SHP77 treated with DMSO at 0.1 percent for 48 hours (cell line): ENCODE measurements around the gene IL1R2.

ENCODE experiments used
- DNase-seq: peaks from one replicate; lab custom pipeline; 2025; lab: John Stamatoyannopoulos, UW

Gene IL1R2

GRCh38 chr2:101975171-101975870 is 16.4 kb upstream of the IL1R2 start:
- DNase-seq = no peak

- DNase-seq = no peak
Observed at GRCh38 chr2:101976891-101977290, 14.9 kb upstream of the IL1R2 start.

GRCh38 chr2:101980368-101980767 is 11.4 kb upstream of the IL1R2 start:
- no peak for DNase-seq

- no peak for DNase-seq
Observed at GRCh38 chr2:101981066-101981465, 10.7 kb upstream of the IL1R2 start.

DNA sequence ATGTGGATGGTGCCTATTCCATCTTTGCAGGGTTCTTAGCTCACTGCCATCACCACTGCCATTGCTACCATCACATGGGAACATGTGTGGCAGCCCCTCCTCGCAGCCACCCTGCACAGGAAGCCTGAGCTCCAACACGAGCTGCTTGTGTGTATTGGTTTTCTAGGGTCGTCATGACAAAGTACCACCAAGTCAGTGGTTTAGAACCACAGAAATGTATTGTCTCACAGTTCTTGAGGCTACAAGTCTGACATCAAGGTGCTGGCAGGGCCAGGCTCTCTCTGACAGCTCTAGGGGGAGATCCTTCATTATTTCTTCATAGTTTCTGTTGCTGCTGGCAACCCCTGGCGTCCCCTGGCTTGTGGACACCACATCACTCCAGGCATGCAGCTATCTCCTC is 10.3 kb upstream of the IL1R2 start:
- DNase-seq = no peak

DNA sequence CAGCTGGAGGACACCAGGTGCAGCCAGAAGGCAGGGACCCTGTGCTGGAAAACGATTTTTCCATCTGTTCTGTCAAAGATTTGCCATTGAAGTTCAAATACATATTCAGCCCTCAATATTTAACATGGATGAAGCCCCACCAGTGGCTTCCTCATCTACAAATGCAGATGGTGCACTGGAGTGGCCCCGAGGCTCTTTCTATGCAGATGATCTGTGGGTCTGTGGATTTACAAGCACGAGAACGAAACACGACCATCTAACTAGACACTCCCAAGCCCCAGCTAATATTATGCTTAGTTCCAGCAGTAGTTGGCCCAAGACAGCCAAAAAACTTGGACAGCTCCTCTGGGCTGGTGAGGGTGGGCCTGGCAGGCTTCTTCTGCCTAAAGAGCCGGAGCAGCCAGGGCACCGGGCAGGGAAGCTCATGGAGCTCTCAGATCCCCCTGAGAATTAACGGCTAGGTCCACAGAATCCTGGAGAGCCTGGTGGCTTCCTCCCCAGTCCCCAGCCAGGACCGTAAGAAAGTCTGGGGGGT is 9.2 kb upstream of the IL1R2 start:
- DNase-seq = no peak

DNA sequence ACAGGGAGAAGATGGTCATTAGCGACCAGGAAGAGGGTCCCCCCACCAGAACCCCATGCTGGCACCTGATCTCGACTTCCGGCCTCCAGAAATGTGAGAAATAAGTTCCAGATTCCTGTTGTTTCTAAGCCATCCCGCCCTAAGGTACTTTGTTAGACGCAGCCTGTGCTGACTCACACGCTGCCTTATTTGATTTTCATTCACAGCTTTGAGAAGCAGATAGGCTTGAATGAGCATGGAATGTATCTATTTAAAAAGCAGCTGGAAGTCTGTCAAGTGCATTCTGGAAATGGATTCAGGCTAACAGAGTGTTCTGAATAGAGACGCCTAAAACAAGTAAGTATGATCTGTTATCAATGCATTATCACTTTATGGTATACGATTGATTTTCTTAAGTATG is 8.3 kb upstream of the IL1R2 start:
- DNase-seq = no peak

GRCh38 chr2:101983928-101984327 is 7.8 kb upstream of the IL1R2 start:
- DNase-seq = no peak

GRCh38 chr2:101984656-101985055 is 7.1 kb upstream of the IL1R2 start:
- no peak for DNase-seq

DNA sequence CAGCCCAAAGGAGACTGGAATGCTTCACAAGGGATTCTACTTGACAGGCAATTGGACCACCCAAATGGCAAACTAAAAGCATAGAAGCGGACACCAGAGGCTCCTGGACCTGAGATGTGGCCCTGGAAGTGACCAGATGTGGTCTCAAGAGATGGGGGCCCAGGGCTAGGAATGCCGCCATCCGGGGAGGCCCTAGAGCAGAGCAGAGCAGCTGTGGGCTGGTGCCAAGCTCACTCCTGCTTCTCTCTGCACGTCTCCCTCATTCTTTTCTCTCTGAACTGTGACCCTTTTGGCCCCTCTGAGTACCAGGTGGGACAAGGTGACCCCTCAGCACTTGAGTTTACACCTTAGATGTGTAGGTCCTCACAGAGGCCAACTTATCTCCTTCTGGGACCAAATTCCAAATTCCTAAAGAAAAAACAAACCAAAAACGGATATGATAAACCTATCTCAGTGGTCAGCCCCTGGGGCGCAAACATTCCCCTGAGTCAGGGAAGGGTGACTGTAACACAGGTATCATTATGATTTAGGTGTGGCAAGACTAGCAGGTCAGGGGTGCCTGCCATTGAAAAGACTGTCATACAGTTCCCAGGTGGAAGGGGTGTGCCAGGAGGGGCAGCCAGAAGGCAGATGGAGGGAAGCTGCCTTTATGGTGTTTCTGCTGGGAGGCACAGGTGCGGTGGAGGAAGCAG is 6.5 kb upstream of the IL1R2 start:
- no peak for DNase-seq

DNA sequence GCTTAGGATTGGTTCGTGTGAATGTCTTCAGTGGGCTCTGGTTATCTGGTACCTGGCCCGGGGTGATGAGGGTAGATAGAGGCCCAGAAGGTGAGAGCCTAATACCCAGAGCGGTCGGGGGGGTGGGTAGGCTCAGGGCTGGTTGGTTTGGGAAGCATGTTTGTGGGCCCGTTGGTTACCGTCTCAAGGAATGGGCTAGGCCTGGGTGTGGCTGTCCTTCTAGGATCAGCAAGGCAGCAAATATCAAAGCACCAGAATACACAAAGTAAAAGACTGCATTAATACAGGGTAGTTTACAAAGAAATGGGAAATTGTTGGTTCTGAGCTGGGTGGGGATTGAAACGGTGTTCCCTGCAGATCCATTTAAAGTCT is 6.0 kb upstream of the IL1R2 start:
- DNase-seq = no peak

- no peak for DNase-seq
Observed at GRCh38 chr2:101986376-101986775, 5.4 kb upstream of the IL1R2 start.

GRCh38 chr2:101986804-101987740 is 4.7 kb upstream of the IL1R2 start:
- DNase-seq = no peak

- DNase-seq = no peak
Observed at GRCh38 chr2:101987832-101988231, 3.9 kb upstream of the IL1R2 start.

GRCh38 chr2:101988541-101988940 is 3.2 kb upstream of the IL1R2 start:
- no peak for DNase-seq

DNA sequence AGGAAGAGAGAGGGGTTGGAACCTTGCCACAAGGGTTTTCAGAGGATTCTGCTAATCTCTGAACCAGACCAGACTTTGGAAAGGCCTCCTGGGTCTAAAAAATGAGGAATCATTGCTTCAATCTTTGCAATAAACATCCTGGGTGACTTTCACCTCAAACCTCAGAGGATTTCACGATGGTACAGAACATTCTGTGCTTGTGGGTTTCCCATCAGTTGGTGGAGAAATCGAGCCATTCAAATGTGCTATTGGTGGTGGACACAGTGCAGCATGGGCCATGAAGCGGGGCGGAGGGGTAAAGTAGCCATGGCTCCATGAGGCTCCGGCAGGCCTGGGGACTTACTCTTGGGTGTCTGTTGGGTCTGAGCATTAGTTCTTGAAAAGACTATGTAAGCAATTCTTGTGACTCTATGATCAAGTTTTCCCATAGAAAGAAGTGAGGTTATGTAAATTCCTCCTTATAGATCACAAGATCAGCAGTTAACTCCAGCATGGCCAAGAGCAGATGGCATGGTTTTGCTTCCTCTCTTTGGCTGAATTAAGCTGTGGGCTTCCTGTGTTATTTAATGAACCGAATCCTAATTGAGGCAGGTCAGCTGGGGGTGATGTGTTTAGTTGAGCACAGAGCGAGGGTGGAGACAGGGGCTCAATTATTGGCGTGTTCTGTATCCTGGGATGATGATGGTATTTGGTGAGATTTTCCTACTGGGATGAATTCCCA is 1.9 kb upstream of the IL1R2 start:
- no peak for DNase-seq

- DNase-seq = no peak
Observed at GRCh38 chr2:101993772-101994171, 2.0 kb downstream of the IL1R2 start.

DNA sequence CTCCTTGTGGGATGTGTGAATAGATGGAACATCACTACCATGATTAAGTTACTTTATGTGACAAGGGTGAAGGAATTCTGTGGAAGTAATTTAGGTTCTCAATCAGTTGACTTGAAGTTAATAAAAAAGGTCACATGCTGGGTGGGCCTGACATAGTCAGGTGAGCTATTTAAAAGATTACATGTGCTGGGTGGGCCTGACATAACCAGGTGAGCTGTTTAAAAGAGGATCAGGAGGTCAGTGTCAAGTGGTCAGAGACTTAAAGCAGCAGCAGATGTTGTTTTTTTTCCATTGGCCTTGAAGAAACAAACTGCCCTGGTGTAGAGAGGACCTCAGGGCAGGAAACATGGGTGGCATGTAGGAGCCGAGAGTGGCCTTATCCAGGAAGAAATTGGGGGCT is 3.3 kb downstream of the IL1R2 start:
- DNase-seq = no peak

DNA sequence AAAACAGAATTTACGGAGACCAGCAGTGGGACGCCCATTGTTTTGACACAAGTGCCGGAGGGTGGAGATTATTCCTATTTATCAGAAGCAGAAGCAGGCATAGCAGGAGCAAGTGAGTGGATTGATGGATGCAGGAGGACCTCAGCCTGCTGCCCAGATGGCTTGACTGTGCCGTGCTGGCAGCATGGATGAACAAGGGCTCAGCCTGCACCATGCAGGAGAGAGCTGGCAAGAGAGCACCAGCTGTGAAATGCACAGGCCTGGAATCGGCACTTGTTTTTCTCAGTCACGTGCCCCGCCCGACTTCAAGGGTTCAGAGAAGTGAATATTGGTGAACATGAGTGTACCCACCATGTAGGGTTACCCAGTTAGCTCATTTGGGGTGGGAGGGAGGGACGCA is 4.0 kb downstream of the IL1R2 start:
- DNase-seq = no peak

DNA sequence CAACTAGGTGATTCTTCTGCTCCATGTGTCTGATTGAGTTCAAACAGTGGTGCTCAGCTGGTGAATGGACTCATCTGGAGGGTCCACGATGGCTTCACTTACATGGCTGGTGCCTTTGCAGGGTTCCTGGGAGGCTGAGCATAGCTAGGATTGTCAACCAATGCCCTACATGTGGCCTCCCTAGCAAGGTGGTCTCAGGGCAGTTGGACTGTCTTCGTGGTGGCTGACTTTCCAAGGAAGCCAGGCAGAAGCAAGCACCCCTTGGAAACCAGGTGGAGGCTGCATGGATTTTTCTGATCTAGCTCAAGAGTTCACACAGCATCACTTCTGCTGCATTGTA is 6.8 kb downstream of the IL1R2 start:
- DNase-seq = no peak

GRCh38 chr2:101998896-101999789 is 7.4 kb downstream of the IL1R2 start:
- DNase-seq = no peak
